T-helper 1 cell treated with Interleukin-12 subunit alpha and Interleukin-12 subunit beta and Interleukin-4 antibody, amounts not matched to agents 30 ng/mL and 1 ng/mL, for 36 hours (primary cell): ENCODE data around the gene CDIPT. TPM values are rescaled to one million over a fixed set of nuclear protein-coding genes. Genes with fewer than 3 reads are reported as not detected.
"Not testable (repeated sequence)": the region's sequence is repeated elsewhere in the genome, so short reads cannot be mapped to it uniquely, and the experiment has no call there.

Experiments
- intact Hi-C: fragments of 100-400 bp; cut with micrococcal nuclease; formaldehyde crosslinking; loops from one replicate; pipeline ENCODE4 v1.15.1; 2024
- total RNA-seq: library from RNA; stranded (reverse); gene quantifications from 2 replicates; pipeline ENCODE4 v1.2.3, GENCODE V29; 2022

Gene CDIPT
- total RNA-seq, 1 donor from 2014 or later = 68.7 TPM

DNA sequence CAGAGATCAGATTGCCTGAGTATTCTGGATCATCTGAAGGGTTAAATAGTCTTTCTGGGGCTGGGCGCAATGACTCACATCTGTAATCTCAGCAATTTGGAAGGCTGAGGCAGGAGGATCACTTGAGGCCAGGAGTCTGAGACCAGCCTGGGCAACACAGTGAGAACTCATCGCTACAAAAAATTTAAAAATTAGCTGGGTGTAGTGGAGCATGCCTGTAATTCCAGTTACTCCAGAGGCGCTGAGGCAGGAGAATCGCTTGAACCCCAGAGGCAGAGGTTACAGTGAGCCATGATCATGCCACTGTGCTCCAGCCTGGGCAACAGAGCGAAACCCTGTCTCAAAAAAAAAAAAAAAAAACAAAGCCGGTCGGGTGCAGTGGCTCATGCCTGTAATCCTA is 27.1 kb downstream of the CDIPT start:
- intact Hi-C loops = no loop called here

DNA sequence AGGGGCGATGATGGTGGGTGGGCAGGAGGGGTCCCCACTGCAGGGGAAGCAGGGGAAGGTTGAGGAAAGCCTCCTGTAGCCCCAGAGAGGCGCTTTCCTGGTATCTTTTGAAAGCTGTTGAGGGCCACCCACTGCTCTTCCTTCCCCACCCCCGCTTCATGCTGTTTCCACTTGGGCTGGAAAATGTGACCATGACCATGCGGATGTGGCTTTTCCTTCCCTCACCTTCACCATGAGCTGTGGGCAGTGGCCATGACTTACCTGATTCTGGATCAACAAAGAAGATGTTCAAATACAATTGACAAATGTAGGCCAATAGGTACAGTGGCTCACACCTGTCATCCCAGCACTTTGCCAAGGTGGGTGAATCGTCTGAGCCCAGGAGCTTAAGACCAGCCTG is 28.9 kb downstream of the CDIPT start:
- intact Hi-C loops = no loop called here

DNA sequence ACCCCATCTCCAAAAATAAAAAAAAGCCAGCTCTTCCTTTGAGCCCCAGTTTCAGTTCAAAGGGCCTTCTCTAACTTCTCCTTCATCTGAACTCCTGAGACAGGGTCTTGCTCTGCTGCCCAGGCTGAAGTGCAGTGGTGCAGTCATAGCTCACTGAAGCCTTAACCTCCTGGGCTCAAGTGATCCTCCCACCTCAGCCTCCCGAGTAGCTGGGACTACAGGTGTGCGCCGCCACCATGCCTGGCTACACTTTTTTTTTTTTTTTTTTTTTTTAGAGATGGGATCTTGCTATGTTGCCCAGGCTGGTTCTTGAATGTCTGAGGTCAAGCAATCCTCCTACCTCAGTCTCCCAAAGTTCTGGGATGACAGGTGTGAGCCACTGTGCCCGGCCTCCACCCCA is 29.8 kb downstream of the CDIPT start:
- intact Hi-C loops = not testable (repeated sequence)

DNA sequence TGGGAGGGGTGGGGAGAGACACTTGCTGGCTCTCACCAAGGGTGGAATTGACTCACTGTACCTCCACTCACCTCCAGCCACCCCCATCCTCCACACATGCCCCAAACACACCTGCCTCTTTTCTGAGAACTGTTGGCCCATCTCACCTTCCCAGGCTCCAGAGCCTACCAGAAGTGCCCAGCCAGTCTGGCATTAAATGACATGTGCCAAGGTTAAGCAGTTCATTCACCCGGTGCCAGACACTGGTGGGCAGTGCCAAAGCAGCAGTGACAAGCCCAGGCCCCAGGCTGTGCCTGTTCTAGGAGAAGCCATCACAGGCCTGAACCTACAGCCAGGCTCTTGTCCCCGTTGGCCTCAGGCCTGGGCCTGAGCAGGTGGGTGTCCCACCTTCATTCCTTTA is 31.5 kb downstream of the CDIPT start:
- intact Hi-C loops = no loop called here

DNA sequence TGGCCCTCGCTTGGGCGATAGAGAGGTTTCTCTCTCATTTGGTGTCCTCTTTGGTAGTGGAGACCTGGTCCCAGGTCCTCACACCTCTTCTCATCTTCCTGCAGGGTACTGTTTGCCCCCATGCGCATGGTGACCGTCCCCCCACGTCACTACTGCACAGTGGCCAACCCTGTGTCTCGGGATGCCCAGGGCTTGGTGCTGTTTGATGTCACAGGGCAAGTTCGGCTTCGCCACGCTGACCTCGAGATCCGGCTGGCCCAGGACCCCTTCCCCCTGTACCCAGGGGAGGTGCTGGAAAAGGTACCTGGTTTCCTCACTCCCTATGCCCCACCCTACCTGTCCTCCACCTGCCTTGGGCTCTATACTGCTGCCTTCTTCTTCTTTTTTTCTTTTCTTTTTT is 32.3 kb downstream of the CDIPT start:
- intact Hi-C loops = no loop called here

DNA sequence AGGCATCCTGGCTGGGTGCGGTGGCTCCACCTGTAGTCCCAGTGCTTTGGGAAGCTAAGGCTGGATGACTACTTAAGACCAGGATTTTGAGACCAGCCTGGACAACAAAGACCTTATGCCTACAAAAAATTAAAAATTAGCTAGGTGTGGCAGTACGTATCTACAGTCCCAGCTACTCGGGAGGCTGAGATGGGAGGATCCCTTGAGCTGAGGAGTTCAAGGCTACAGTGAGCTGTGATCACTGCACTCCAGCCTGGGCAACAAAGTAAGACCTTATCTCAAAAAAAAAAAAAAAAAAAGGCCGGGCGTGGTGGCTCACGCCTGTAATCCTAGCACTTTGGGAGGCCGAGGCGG is 36.7 kb downstream of the CDIPT start:
- intact Hi-C loops = loop anchor here (5.0 to 10.0 kb wide), 2 partner anchors 98 to 196 kb away; partner anchors contain the start of genes C16orf92 and KCTD13

DNA sequence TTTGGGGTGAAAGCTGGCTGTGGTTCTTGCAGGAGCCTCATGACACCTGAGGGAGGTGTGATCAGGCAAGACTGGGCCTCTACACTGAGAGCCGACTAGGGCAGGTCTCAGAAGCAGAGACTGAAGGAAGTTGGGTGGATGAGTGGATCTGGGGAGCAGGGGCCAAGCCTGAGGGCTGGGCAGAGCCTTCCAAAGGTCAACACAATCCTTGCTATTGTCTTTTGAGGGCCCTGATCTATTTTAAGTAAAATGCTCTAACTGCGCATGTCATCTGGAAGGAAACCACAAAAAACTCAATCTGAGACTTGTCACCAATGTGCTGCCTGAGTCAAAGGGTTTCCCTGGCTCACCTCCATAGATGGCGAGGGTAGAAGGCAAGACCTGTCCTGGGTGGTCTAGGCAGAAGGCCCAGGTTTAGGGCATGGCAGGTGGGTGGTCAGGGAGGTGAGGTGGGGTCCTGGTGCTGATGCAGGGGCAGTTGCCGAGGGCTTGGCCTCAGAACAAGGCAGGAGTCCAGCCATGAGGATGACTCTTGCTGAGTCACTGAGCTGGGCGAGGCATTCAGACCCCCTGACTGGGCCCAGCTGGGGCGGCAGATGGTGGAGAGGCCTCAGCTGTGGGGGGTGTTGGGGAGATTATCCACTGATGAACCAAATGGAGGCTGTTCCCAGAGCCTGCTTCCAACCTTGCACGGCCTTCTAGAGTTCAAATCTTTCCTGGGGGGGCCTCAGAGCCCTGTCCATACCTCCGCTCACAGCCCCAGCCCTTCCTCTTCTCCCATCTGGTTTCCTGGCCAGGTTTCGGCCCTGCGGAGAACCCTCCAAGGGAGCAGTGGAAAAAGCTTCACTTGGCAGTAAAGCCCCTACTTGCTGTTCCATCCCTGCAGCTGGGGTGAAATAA is 37.6 kb downstream of the CDIPT start:
- intact Hi-C loops = loop anchor here (1.0 to 10.0 kb wide), 3 partner anchors 9 to 197 kb away; partner anchors contain the start of genes C16orf92, KCTD13 and PAGR1

DNA sequence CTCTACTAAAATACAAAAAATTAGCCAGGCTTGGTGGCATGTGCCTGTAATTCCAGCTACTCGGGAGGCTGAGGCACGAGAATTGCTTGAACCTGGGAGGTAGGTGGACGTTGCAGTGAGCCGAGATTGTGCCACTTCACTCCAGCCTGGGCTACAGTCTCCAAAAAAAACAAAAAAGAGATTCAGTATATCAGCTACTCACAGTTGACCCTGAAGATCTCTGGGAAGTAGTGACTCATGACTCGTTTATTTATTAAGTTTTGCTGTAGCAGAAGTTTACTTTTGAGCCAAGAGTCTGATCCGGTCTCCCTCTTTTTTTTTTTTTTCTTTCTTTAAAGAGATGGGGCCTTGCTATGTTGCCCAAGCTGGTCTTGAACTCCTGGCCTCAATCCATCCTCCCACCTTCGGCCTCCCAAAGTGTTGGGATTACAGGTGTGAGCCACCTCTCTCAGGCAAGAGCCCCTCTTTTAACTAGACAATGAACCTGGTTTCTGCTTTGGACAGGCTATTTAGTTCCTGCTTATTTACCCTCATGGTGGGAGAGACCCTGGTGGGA is 38.4 kb downstream of the CDIPT start:
- intact Hi-C loops = loop anchor here (1.0 to 10.0 kb wide), 3 partner anchors 8 to 198 kb away; partner anchors contain the start of genes C16orf92, KCTD13 and PAGR1

DNA sequence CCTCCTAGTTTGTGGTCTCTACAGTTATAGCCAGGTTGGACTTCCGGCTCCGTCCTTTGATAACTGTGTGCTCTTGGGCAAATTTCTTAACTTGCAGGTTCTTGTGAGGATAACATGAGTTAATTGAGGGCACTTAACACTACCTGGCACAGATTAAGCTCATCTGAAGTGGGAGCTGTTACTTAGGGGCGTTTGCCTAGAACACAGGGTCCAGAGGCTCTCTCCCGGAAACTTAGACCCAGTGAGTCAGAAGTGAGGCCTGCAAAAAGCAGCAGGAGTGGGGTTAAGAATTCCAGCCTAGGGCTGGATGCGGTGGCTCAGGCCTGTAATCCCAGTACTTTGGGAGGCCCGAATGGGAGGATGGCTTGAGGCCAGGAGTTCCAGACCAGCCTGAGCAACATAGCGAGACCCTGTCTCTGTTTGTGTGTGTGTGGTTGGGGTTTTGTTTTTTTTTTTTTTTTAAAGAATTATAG is 41.3 kb downstream of the CDIPT start:
- intact Hi-C loops = loop anchor here (2.0 to 10.0 kb wide), 5 partner anchors 17 to 209 kb away; partner anchors contain the start of genes C16orf54, KCTD13 and TMEM219

DNA sequence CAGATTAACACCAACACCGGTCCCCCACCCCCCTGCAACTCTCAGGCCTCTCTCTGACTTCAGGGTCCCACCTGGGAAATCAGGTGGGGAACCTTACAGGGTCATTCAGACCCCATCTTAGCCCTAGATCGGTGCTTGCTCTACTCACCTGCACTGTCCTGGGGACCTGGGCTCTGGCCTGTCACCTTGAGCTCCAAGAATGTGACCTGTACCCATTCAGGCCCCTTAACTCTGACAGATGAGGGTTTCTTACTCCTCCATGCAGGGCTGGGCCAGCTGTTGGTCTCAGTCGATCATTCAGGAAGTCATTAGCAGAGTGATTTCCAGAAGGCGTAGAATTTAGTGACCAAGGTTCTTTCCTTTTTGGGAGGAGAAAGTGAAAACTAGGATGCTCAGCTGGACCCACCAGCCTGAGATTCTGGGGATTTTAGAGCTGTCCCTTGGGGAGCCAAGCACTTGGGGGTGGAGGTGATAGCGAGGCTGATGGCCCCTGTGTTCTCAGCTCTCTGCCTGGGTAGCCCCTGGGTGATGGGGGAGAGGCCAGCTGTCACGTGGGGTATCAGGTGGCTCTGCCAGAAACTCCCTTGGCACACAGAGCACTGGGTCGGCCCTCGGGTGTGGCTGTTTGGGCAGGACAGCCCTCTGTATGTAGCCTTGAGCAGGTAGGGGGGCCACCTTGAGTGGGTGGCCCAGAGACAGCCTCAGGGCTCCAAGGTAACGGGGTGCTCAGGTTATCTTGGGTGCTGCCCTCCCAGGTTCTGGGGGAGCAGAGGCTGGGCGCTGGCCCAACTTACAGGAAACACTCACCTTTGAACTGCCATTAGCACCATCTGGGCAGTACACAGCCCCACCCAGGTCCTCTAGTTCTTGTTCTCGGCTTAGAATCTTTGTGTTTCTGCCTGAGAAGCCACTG is 42.0 kb downstream of the CDIPT start:
- intact Hi-C loops = loop anchor here (1.0 to 10.0 kb wide), 7 partner anchors 16 to 208 kb away; partner anchors contain the start of genes C16orf54, CDIPT, KCTD13 and TMEM219

DNA sequence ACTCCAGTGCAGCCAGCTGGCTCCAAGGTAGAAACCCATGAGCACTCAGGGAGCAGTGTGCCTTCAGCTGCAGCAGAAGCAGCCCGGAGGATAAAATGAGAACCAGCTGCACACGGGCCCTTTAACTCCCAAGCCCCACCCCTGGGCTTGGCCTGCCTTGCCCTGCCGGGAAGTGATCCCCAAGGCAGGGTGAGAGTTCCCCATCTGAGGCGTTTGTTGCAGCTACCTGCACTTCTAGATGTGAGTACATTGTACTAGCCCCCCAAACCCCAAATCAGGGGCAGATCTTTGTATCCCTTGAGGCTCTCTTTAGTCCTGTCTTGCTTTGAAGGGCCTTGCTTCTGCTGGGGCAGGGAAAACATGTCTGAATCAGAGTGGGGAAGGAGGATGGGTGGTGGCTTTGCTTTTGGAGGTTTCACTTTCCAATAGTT is 42.7 kb downstream of the CDIPT start, which contains the start of gene MVP:
Gene MVP, plus strand, starts transcription at position 192 of the 431 bp plus-strand sequence. CDS start 10,088 bp downstream, outside the sequence.
- intact Hi-C loops = loop anchor here (1.0 to 10.0 kb wide), 7 partner anchors 15 to 207 kb away; partner anchors contain the start of genes C16orf54, CDIPT, KCTD13 and TMEM219

DNA sequence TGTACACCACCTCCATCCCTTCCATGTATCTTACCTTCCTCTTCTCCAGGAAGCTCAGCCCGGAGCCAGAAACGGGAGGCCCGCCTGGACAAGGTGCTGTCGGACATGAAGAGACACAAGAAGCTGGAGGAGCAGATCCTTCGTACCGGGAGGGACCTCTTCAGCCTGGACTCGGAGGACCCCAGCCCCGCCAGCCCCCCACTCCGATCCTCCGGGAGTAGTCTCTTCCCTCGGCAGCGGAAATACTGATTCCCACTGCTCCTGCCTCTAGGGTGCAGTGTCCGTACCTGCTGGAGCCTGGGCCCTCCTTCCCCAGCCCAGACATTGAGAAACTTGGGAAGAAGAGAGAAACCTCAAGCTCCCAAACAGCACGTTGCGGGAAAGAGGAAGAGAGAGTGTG is 43.5 kb downstream of the CDIPT start:
- intact Hi-C loops = no loop called here

DNA sequence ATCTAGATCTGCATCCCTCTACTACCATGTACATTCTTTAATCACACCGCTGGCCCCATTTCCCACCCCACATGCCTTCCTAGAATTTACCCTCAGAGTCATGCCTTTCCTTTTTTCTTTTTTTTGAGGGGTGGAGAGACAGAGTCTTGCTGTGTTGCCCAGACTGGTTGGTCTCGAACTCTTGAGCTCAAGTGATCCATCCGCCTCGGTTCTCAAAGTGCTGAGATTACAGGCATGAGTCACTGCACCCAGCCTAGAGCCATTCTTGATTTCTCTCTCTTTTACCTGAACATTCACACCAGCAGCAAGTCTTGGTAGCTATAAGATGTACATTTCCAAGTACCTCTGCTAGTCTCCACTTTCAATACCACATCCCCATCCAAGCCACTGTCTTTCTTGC is 44.9 kb downstream of the CDIPT start:
- intact Hi-C loops = no loop called here

DNA sequence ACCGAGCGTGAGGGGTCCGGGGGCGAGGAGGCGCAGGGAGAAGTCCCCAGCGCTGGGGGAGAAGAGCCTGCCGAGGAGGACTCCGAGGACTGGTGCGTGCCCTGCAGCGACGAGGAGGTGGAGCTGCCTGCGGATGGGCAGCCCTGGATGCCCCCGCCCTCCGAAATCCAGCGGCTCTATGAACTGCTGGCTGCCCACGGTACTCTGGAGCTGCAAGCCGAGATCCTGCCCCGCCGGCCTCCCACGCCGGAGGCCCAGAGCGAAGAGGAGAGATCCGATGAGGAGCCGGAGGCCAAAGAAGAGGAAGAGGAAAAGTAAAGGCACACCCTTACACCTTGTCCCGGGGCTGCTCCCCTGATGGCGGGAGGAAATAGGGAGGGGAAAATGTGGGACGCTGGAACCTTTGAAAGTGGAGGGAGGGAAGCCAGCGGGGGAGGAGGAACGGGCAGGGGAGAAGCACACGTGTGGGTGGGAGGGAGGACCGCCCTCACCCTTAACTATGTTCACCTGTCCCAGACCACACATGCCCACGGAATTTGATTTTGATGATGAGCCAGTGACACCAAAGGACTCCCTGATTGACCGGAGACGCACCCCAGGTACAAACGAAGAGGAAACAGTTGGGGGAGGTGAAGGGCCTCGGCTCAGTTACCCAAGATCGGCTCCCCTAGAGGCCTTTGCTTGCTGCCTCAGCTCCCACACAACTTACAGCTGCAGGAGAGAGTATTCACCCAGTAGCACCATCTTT is 46.2 kb downstream of the CDIPT start:
- intact Hi-C loops = loop anchor here (1.0 to 2.0 kb wide), 8 partner anchors 8 to 841 kb away; partner anchors contain the start of genes CDIPT, FBRS, KIF22 and TAOK2

DNA sequence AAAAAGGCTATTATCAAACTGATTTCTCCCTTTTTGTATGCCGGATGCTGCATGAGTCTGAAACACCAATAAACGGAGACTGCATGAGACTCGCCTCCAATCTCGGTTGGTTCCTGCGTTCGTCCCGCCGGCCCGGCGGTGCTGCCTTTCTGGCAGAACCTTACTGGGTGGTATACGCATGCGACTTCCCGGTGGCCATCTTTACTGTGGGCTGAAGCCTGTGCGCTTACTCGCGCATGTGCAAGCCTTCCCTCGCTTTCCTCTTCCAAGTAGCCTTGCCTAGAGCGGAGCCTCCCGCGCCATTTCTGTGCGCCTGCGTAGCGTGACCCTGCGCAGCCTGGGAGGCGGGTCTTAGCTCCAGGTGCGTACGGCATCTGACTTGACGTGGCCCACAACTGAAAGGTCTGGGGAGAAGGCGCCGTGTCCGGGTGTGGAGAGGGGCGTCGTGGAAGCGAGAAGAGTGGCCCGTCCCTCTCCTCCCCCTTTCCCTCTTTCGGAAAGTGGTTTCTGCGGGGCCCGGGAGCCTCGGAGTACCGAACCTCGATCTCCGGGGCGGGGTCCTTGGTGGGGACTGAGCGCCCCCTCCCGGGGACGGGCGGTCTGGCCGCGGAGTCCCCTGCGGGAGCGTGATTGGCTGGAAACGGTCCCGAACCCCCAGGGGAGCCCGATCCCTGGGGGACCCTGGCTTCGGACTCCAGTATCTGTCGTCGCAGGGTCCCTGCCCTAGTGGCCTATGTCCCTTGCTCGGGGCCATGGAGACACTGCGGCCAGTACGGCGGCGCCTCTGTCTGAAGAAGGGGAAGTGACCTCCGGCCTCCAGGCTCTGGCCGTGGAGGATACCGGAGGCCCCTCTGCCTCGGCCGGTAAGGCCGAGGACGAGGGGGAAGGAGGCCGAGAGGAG is 47.0 kb downstream of the CDIPT start, which contains the start of gene PAGR1:
Gene PAGR1, plus strand, starts transcription at position 360 of the 901 bp plus-strand sequence. Its CDS starts 374 bp downstream, at position 734.
- intact Hi-C loops = loop anchor here (1.0 to 2.0 kb wide), 8 partner anchors 9 to 842 kb away; partner anchors contain the start of genes CDIPT, FBRS, KIF22 and TAOK2

DNA sequence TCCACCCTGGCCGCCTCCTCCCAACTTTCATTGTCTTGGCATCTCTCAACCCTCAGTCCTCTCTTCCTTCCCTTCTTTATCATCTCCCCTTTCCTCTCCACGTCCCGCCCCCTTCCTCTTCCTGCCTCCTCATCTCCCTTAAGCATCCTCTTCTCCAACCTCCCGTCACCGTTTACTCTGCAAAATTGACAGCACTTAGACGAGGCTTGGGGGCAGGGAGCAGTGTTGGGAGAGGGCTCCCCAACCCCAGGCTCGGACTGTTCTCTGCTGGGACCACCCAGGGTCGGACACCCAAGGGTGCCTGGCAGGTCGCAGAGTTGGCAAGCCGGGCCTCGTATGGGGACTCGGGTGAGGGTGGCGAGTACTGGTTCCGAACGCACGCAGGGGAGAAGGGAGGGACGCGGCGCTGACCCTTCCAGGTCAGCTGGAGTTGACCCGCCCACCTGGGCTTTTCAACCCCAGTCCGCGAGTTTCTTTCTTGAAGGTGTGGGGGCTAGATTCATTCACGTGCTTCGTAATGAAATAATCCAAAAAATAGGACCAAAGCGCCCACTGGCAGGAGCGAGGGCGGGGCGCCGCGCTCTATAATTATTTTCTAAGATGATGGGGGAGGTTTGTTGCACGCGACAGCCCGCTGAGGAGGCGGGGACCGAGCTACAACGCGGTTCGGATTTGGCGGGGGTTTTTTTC is 47.8 kb downstream of the CDIPT start:
- intact Hi-C loops = no loop called here

DNA sequence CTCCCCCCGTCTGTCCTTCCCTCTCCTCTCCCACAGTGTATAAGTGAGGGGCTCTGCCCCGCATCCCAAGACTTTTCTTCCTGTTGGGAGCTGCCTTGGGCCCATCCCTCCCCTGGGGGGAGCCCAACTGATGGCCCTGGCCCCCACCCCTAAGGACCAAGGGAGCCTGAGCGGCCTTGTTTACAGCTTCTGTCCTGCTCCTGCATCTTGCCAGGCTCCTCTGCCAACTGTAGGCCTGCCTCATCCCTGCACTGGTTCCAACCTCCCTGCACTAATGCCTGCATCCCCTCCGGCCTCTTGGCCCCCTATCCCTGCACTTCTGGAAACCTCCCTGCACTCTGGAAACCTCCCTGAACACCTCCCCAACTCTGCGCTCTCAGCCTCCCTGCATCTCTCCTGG is 48.4 kb downstream of the CDIPT start:
- intact Hi-C loops = no loop called here
